Smooth muscle cell (in vitro differentiated cells): ENCODE measurements around the gene ALOX15. TPM values are rescaled to one million over a fixed set of nuclear protein-coding genes. Genes with fewer than 3 reads are reported as not detected.
A peak's percentile ranks its signal among the peaks of the same experiment; 100 is the strongest.
"Not testable (repeated sequence)": the region's sequence is repeated elsewhere in the genome, so short reads cannot be mapped to it uniquely, and the experiment has no call there.

ENCODE experiments used
- DNase-seq: peaks from one replicate; lab custom pipeline; 2025; ENCODE audit not compliant: unreplicated experiment; lab: John Stamatoyannopoulos, UW
- H2AFZ ChIP-seq: fragments of 200-600 bp; sonication (generic); 2 replicates; pipeline ENCODE4 v1.6.0; 2016; ENCODE audit warnings: antibody characterized with exemption, low read depth, mild to moderate bottlenecking
- H3F3A ChIP-seq: fragments of 200-600 bp; sonication (generic); 2 replicates; pipeline ENCODE4 v1.6.0; 2017; ENCODE audit warnings: antibody characterized with exemption, low read depth
- H3K27ac ChIP-seq: fragments of 200-600 bp; sonication (generic); 2 replicates; pipeline ENCODE4 v1.5.1; 2016; ENCODE audit warnings: low read depth, mild to moderate bottlenecking
- H3K27me3 ChIP-seq: fragments of 200-600 bp; sonication (generic); 2 replicates; pipeline ENCODE4 v1.6.1; 2016; ENCODE audit warnings: low read depth, mild to moderate bottlenecking
- H3K36me3 ChIP-seq: fragments of 200-600 bp; sonication (generic); 2 replicates; pipeline ENCODE4 v1.5.1; 2016; ENCODE audit warnings: low read depth
- H3K4me1 ChIP-seq: fragments of 200-600 bp; sonication (generic); 2 replicates; pipeline ENCODE4 v1.5.1; 2016; ENCODE audit warnings: low read depth
- H3K4me2 ChIP-seq: fragments of 200-600 bp; sonication (generic); 2 replicates; pipeline ENCODE4 v1.6.0; 2016; ENCODE audit warnings: mild to moderate bottlenecking
- H3K4me3 ChIP-seq: fragments of 200-600 bp; sonication (generic); 2 replicates; pipeline ENCODE4 v1.5.1; 2016; ENCODE audit warnings: mild to moderate bottlenecking
- H3K79me2 ChIP-seq: fragments of 200-600 bp; sonication (generic); 2 replicates; pipeline ENCODE4 v1.6.0; 2016; ENCODE audit warnings: low read depth, mild to moderate bottlenecking
- H3K9ac ChIP-seq: fragments of 200-600 bp; sonication (generic); 2 replicates; pipeline ENCODE4 v1.6.0; 2016; ENCODE audit warnings: low read depth
- H3K9me3 ChIP-seq: fragments of 200-600 bp; sonication (generic); replicated peaks from 2 replicates; pipeline ENCODE4 v1.5.1; 2016; ENCODE audit warnings: low read depth
- H4K20me1 ChIP-seq: fragments of 200-600 bp; sonication (generic); 2 replicates; pipeline ENCODE4 v1.6.0; 2016; ENCODE audit warnings: low read depth
- WGBS: methylation state at CpG from one replicate; pipeline ENCODE4 v1.1.7; 2016; ENCODE audit warnings: low lambda C conversion rate; 5-methylcytosine and 5-hydroxymethylcytosine counted together
- polyA plus RNA-seq: library from polyadenylated mRNA; unstranded; fragments of >200 nt; fragmentation: Nextera tagmentation; extraction: Ambion mirVana; gene quantifications from 2 replicates; pipeline ENCODE4 v1.2.1, GENCODE V29; 2016
- total RNA-seq: library from RNA; depleted of rRNA; stranded (reverse); fragments of >200 nt; gene quantifications from 2 replicates; pipeline ENCODE4 v1.2.3, GENCODE V29; 2014
- TF ChIP-seq, protein P1 (sequence below): fragments of 200-600 bp; sonication (generic); IDR thresholded peaks from 2 replicates; pipeline ENCODE4 v1.5.1; 2017; ENCODE audit warnings: borderline replicate concordance, mild to moderate bottlenecking, antibody characterized with exemption; ENCODE audit not compliant: insufficient read depth, poor library complexity, severe bottlenecking

The ALOX15 gene
- total and polyA plus RNA-seq, 2 experiments from 2014 or later, result 0.32 TPM; not detected in 1

DNA sequence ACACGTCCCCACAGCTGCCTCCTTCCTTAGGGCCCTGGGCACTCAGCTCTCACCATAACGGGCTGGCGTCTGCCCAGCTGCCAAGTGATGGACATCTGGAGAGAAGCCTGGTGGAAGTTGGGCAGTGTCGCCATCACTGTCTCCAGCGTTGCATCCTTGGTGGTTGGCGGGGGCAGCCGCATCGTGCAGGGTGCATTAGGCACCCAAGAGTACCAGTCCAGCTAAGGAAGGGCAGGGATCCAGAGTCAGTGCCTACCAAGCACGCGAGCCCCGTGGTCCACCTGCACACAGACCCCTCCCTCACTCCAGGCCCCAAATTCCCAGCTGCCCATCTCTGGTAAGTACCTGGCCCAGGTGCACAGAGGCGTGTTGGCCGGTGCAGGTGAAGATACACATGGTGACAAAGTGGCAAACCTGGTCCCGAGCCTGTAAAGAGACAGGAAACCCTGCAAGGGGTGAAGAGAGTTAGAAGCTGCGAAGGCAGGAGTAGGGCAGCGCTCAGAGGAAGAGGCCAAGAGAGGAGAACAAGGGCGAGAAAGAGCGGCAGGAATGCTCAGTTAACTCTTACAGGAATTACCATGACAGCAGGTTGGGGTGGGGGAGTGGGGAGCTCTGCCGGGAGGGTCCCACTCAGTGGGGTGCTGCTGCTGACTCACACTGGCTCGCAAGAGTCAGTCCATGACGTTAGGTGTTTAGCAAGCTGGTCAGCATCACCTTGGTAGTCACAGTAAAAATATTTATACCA, 9.5 kb downstream of the ALOX15 start:
- Histone ChIP-seq H3F3A (no peaks in the 10 kb centered on the region), H4K20me1 (no peaks in the 10 kb centered on the region), H3K4me3 (no peak overlapping the region), H3K36me3 (no peaks in the 10 kb centered on the region), H3K9me3 (no peaks in the 10 kb centered on the region), H3K4me2 (no peak overlapping the region), H3K27me3 (peaks cover 6% of the 10 kb centered on the region), H2AFZ (no peak overlapping the region), H3K9ac (no peak overlapping the region), H3K4me1 (peaks cover 4% of the 10 kb centered on the region), H3K27ac (no peak overlapping the region), H3K79me2 (no peaks in the 10 kb centered on the region)
- no peak for DNase-seq
- WGBS, result 81% methylated on average over 21 of the region's 21 CpGs
- TF ChIP-seq, protein P1, sequence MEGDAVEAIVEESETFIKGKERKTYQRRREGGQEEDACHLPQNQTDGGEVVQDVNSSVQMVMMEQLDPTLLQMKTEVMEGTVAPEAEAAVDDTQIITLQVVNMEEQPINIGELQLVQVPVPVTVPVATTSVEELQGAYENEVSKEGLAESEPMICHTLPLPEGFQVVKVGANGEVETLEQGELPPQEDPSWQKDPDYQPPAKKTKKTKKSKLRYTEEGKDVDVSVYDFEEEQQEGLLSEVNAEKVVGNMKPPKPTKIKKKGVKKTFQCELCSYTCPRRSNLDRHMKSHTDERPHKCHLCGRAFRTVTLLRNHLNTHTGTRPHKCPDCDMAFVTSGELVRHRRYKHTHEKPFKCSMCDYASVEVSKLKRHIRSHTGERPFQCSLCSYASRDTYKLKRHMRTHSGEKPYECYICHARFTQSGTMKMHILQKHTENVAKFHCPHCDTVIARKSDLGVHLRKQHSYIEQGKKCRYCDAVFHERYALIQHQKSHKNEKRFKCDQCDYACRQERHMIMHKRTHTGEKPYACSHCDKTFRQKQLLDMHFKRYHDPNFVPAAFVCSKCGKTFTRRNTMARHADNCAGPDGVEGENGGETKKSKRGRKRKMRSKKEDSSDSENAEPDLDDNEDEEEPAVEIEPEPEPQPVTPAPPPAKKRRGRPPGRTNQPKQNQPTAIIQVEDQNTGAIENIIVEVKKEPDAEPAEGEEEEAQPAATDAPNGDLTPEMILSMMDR, result no peak

DNA sequence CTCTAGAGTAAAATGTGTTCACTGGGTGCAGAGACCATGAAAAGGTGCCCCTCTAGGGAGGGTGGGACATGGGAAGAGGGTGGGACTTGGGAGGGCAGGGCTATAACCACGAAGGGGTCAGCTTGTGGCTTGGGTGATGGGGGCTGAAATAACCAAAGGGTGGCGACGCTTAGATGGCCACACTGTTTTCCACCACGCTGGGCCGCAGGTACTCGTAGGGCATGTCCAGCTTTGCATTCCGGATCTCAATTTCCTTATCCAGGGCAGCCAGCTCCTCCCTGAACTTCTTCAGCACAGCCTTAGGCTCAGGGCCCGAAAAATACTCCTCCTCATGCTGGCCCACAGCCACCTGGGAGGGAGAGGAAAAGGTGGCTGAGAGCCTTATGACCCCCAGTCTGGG, 10.0 kb downstream of the ALOX15 start:
- no peak overlapping the region for H2AFZ ChIP-seq
- 91% methylated on average over 8 of the region's 8 CpGs for WGBS
- no peak overlapping the region for H3K27ac ChIP-seq
- TF ChIP-seq, protein P1, result no peak
- H3K4me1 ChIP-seq, result peaks cover 4% of the 10 kb centered on the region
- H3F3A ChIP-seq, result no peaks in the 10 kb centered on the region
- H3K9me3 ChIP-seq, result no peaks in the 10 kb centered on the region
- peaks cover under 1% of the 10 kb centered on the region for H3K27me3 ChIP-seq
- H3K79me2 ChIP-seq, result no peaks in the 10 kb centered on the region
- no peak overlapping the region for H3K4me2 ChIP-seq
- no peak for DNase-seq
- H3K36me3 ChIP-seq, result no peaks in the 10 kb centered on the region
- H3K9ac ChIP-seq, result no peak overlapping the region
- no peak overlapping the region for H3K4me3 ChIP-seq
- H4K20me1 ChIP-seq, result no peaks in the 10 kb centered on the region

DNA sequence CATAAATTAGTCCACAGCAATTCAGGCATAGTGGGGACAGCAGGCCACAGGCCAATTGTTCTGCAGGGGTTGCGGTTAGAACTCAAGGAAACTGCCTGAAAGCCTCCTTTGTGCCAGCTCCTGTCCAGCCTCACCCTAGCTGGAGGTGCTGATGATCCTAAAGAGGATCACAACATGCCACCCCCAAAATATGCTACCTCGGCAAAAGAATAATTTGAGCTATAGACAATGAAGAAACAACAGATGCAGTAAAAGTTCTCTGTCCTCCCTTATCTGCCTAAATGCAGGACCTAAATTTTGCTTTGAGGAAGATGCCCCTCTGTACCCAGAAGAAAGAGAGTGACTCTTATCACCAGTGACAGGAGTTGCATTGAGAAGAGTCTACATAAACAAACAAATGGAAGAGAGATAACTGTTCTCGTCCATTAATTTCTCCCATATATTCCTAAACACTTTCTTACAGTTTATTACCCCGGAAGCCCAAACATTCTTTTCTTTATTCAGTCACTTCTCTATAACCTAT, 14.7 kb downstream of the ALOX15 start:
- no peak overlapping the region for H3K4me3 ChIP-seq
- TF ChIP-seq, protein P1, result no peak
- no peaks in the 10 kb centered on the region for H3K27me3 ChIP-seq
- no peaks in the 10 kb centered on the region for H3K9me3 ChIP-seq
- peaks cover 18% of the 10 kb centered on the region for H3K4me1 ChIP-seq
- H4K20me1 ChIP-seq, result no peaks in the 10 kb centered on the region
- DNase-seq, result no peak
- H3K36me3 ChIP-seq, result no peaks in the 10 kb centered on the region
- no peak overlapping the region for H3K27ac ChIP-seq
- H3K79me2 ChIP-seq, result no peaks in the 10 kb centered on the region
- no peak overlapping the region for H3K9ac ChIP-seq
- H2AFZ ChIP-seq, result no peak overlapping the region
- H3K4me2 ChIP-seq, result no peak overlapping the region
- H3F3A ChIP-seq, result peaks cover 17% of the 10 kb centered on the region
- 82% methylated on average over 4 of the region's 4 CpGs for WGBS

DNA sequence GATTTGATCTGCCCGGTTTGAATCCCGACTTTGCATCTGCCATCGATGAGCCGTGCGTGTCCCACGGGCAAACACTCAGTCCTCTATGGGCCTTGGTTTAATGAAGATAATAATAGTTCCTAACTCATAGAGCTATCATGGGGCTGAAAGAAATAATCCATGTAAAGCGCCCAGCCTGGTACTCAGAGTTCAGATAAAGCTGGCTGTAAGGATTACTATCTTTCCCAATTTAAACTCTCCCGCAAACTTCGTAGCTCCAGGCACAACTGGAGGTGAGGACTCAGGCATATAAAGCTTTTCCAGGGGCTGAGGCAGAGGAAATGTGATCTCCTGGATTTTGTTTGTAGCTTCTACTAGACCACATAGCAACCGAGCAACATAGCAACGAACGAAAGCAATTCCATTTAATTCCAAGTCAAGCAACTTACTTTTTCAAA, 16.3 kb downstream of the ALOX15 start:
- H3K9ac ChIP-seq, result peak overlapping the region; percentile 66
- H3K79me2 ChIP-seq, result no peaks in the 10 kb centered on the region
- no peak overlapping the region for H3K4me3 ChIP-seq
- no peaks in the 10 kb centered on the region for H4K20me1 ChIP-seq
- peaks cover 18% of the 10 kb centered on the region for H3K4me1 ChIP-seq
- no peaks in the 10 kb centered on the region for H3K36me3 ChIP-seq
- TF ChIP-seq, protein P1, result no peak
- peaks cover 17% of the 10 kb centered on the region for H3F3A ChIP-seq
- 66% methylated on average over 12 of the region's 12 CpGs for WGBS
- DNase-seq, result no peak
- no peak overlapping the region for H2AFZ ChIP-seq
- H3K9me3 ChIP-seq, result no peaks in the 10 kb centered on the region
- peak overlapping the region; percentile 41 for H3K4me2 ChIP-seq
- H3K27ac ChIP-seq, result peak overlapping the region; percentile 80
- H3K27me3 ChIP-seq, result no peaks in the 10 kb centered on the region

- not testable (repeated sequence) for H3K79me2 ChIP-seq, H4K20me1 ChIP-seq, H3K9me3 ChIP-seq, H3K4me2 ChIP-seq, H2AFZ ChIP-seq, H3K27me3 ChIP-seq, DNase-seq, H3K36me3 ChIP-seq, H3K4me3 ChIP-seq
- H3F3A ChIP-seq, result peaks cover 17% of the 10 kb centered on the region
- peak overlapping the region; percentile 80 for H3K27ac ChIP-seq
- 37% methylated on average over 3 of the region's 3 CpGs for WGBS
- H3K9ac ChIP-seq, result peak overlapping the region; percentile 66
- peaks cover 18% of the 10 kb centered on the region for H3K4me1 ChIP-seq
These were observed 17.0 kb downstream of the ALOX15 start for GRCh38 chr17:4624451-4624911.
